HG03095 (cell line): ENCODE data around the gene CCDC81.

Source experiments
- ATAC-seq: cut with Tn5 transposase; IDR thresholded peaks from one replicate; pipeline ENCODE4 v1.9.1; 2021; ENCODE audit warnings: moderate library complexity; ENCODE audit not compliant: unreplicated experiment

The CCDC81 gene

GRCh38 chr11:86461892-86462291 is 87.2 kb downstream of the CCDC81 start:
- ATAC-seq, result no peak

GRCh38 chr11:86463120-86463519 is 88.4 kb downstream of the CCDC81 start:
- no peak for ATAC-seq

GRCh38 chr11:86463955-86464354 is 89.3 kb downstream of the CCDC81 start:
- no peak for ATAC-seq

- ATAC-seq, result no peak
Observed at GRCh38 chr11:86464509-86465221, 90.0 kb downstream of the CCDC81 start.

GRCh38 chr11:86468169-86468568 is 93.5 kb downstream of the CCDC81 start:
- no peak for ATAC-seq

- no peak for ATAC-seq
Observed at GRCh38 chr11:86469491-86470388, 95.1 kb downstream of the CCDC81 start.
